ENCODE data around the gene PRKAA1. TPM values are rescaled to one million over a fixed set of nuclear protein-coding genes. Genes with fewer than 3 reads are reported as not detected.

PRKAA1 gene
- polyA plus RNA-seq, 3 donors: 23.4 to 32.8 (median 29.6) TPM

- peaks cover 94% of the 10 kb centered on the region for H4K20me1 ChIP-seq (ENCODE audit: insufficient read depth, low read length)
- Mint-ChIP-seq H3K4me3 (no peak overlapping the region), H3K27me3 (ENCODE audit: low read depth in 3 of 3) (peaks cover 0 to 3% (median 0%) of the 10 kb centered on the region in 3 donors), H3K27ac (peak overlapping the region in 1 of 7 donors; percentile 29), H3K4me1 (peaks cover 26% of the 10 kb centered on the region), H3K36me3 (peaks cover 6 to 12% of the 10 kb centered on the region in 2 donors), H3K9me3 (no peaks in the 10 kb centered on the region)
- H3K79me2 ChIP-seq (ENCODE audit: insufficient read depth, low read length): peaks cover 92% of the 10 kb centered on the region
- no peak for TF ChIP-seq CTCF (IDR thresholded peaks at IDR 0.05)
- H2AFZ ChIP-seq (ENCODE audit: insufficient read depth, low read depth, low read length, poor library complexity, severe bottlenecking): no peak overlapping the region
- H3K27me3 ChIP-seq (ENCODE audit: control insufficient read depth in 2 of 2, insufficient read depth in 2 of 2, low read length in 2 of 2): no peaks in the 10 kb centered on the region
- no peaks in the 10 kb centered on the region for H3K9me3 ChIP-seq (replicated peaks in 1 of 2; ENCODE audit: control insufficient read depth in 1 of 2, insufficient read depth in 1 of 2, low read length in 2 of 2)
- H3K27ac ChIP-seq (ENCODE audit: low read depth in 1 of 2, low read length in 2 of 2): no peak overlapping the region
- no peak overlapping the region for H3K4me2 ChIP-seq (replicated peaks; ENCODE audit: extremely low read depth, low read length, poor library complexity, severe bottlenecking)
- no peak for DNase-seq
- H3K36me3 ChIP-seq (replicated peaks in 1 of 2; ENCODE audit: control insufficient read depth in 1 of 2, insufficient read depth in 2 of 2, low read length in 2 of 2): peaks cover 4 to 8% of the 10 kb centered on the region in 2 donors
- no peak overlapping the region for H3K4me3 ChIP-seq (replicated peaks in 1 of 3; ENCODE audit: low read depth in 2 of 3, low read length in 3 of 3)
- no peak overlapping the region for H3K9ac ChIP-seq (ENCODE audit: insufficient read depth, low read length, poor library complexity, severe bottlenecking)
- H3K4me1 ChIP-seq (ENCODE audit: control insufficient read depth in 1 of 2, insufficient read depth in 2 of 2, low read length in 2 of 2): no peaks in the 10 kb centered on the region
- intact Hi-C loops (cut with micrococcal nuclease): no loop called here
Measured at GRCh38 chr5:40781843-40782409, 16.2 kb downstream of the PRKAA1 start.

GRCh38 chr5:40780858-40781257, 17.3 kb downstream of the PRKAA1 start:
- no peak for DNase-seq
- Histone ChIP-seq H4K20me1 (ENCODE audit: insufficient read depth, low read length) (peaks cover 91% of the 10 kb centered on the region), H3K9me3 (replicated peaks in 1 of 2; ENCODE audit: control insufficient read depth in 1 of 2, insufficient read depth in 1 of 2, low read length in 2 of 2) (no peaks in the 10 kb centered on the region), H3K36me3 (replicated peaks in 1 of 2; ENCODE audit: control insufficient read depth in 1 of 2, insufficient read depth in 2 of 2, low read length in 2 of 2) (peaks cover 10 to 14% of the 10 kb centered on the region in 2 donors), H3K4me3 (replicated peaks in 1 of 3; ENCODE audit: low read depth in 2 of 3, low read length in 3 of 3) (no peak overlapping the region), H3K27ac (ENCODE audit: low read depth in 1 of 2, low read length in 2 of 2) (no peak overlapping the region), H3K4me1 (ENCODE audit: control insufficient read depth in 1 of 2, insufficient read depth in 2 of 2, low read length in 2 of 2) (no peaks in the 10 kb centered on the region), H3K9ac (ENCODE audit: insufficient read depth, low read length, poor library complexity, severe bottlenecking) (no peak overlapping the region), H3K4me2 (replicated peaks; ENCODE audit: extremely low read depth, low read length, poor library complexity, severe bottlenecking) (no peak overlapping the region), H3K79me2 (ENCODE audit: insufficient read depth, low read length) (peaks cover 86% of the 10 kb centered on the region), H3K27me3 (ENCODE audit: control insufficient read depth in 2 of 2, insufficient read depth in 2 of 2, low read length in 2 of 2) (no peaks in the 10 kb centered on the region), H2AFZ (ENCODE audit: insufficient read depth, low read depth, low read length, poor library complexity, severe bottlenecking) (no peak overlapping the region)
- H3K4me1 Mint-ChIP-seq: peaks cover 35% of the 10 kb centered on the region
- H3K9me3 Mint-ChIP-seq: no peaks in the 10 kb centered on the region
- WGBS (ENCODE audit: insufficient coverage): 100% methylated on average over 1 of the region's 3 CpGs
- H3K27ac Mint-ChIP-seq: no peak overlapping the region
- peaks cover 12 to 20% of the 10 kb centered on the region in 2 donors for H3K36me3 Mint-ChIP-seq
- TF ChIP-seq CTCF (IDR thresholded peaks at IDR 0.05): no peak
- H3K4me3 Mint-ChIP-seq: no peak overlapping the region
- intact Hi-C loops (cut with micrococcal nuclease): no loop called here
- H3K27me3 Mint-ChIP-seq (ENCODE audit: low read depth in 3 of 3): peaks cover 0 to 3% (median 0%) of the 10 kb centered on the region in 3 donors

Data from CD14-positive monocyte (primary cell).